Endothelial cell (in vitro differentiated cells): ENCODE data around the gene SAMD10. TPM values are rescaled to one million over a fixed set of nuclear protein-coding genes. Genes with fewer than 3 reads are reported as not detected.

Experiments
- DNase-seq: peaks from one replicate; pipeline ENCODE4 v3.0.0; 2021; ENCODE audit warnings: low spot score
- H3K27ac Mint-ChIP-seq: one replicate; pipeline ENCODE4 v1.8.0; 2021; ENCODE audit warnings: mixed read lengths, inconsistent platforms; ENCODE audit not compliant: unreplicated experiment
- H3K27me3 Mint-ChIP-seq: one replicate; pipeline ENCODE4 v1.8.0; 2021; ENCODE audit warnings: mild to moderate bottlenecking, moderate library complexity, mixed read lengths, inconsistent platforms; ENCODE audit not compliant: unreplicated experiment
- H3K36me3 Mint-ChIP-seq: one replicate; pipeline ENCODE4 v1.8.0; 2021; ENCODE audit warnings: mild to moderate bottlenecking, low read depth, mixed read lengths, inconsistent platforms; ENCODE audit not compliant: unreplicated experiment
- H3K4me1 Mint-ChIP-seq: one replicate; pipeline ENCODE4 v1.8.0; 2021; ENCODE audit warnings: mild to moderate bottlenecking, mixed read lengths, inconsistent platforms; ENCODE audit not compliant: unreplicated experiment
- H3K4me3 Mint-ChIP-seq: one replicate; pipeline ENCODE4 v1.8.0; 2021; ENCODE audit warnings: mild to moderate bottlenecking, mixed read lengths, inconsistent platforms; ENCODE audit not compliant: unreplicated experiment
- H3K9me3 Mint-ChIP-seq: one replicate; pipeline ENCODE4 v1.8.0; 2021; ENCODE audit warnings: mixed read lengths, inconsistent platforms; ENCODE audit not compliant: unreplicated experiment
- CTCF ChIP-seq: fragments of 200-600 bp; sonication (generic); IDR thresholded peaks from one replicate; pipeline ENCODE4 v1.5.0; 2021; ENCODE audit warnings: antibody characterized with exemption; ENCODE audit not compliant: unreplicated experiment
- total RNA-seq: library from RNA; stranded (reverse); fragmentation: NEBNext Ultra II Directional; extraction: Animal tissue kit (Norgen Biotek cat#: 25700); gene quantifications from one replicate; pipeline ENCODE4 v1.2.1, GENCODE V29; 2021; ENCODE audit not compliant: unreplicated experiment

The SAMD10 gene
- total RNA-seq, 1 donor from 2014 or later: 5.0 TPM

GRCh38 chr20:64000906-64001305 lies 21.5 kb upstream of the SAMD10 start:
- Mint-ChIP-seq H3K36me3 (peaks cover 29% of the 10 kb centered on the region), H3K27me3 (no peaks in the 10 kb centered on the region), H3K27ac (no peak overlapping the region), H3K4me1 (peaks cover 16% of the 10 kb centered on the region), H3K4me3 (no peak overlapping the region), H3K9me3 (no peaks in the 10 kb centered on the region)
- DNase-seq: no peak
- TF ChIP-seq CTCF: no peak

GRCh38 chr20:63982937-63983336 lies 3.5 kb upstream of the SAMD10 start:
- Mint-ChIP-seq H3K27me3 (peaks cover 10% of the 10 kb centered on the region), H3K4me1 (peaks cover 28% of the 10 kb centered on the region), H3K27ac (no peak overlapping the region), H3K4me3 (peak overlapping the region; percentile 16), H3K36me3 (peaks cover 27% of the 10 kb centered on the region), H3K9me3 (no peaks in the 10 kb centered on the region)
- DNase-seq: no peak
- TF ChIP-seq CTCF: no peak

- peaks cover 30% of the 10 kb centered on the region for H3K4me1 Mint-ChIP-seq
- H3K4me3 Mint-ChIP-seq: peak within 1 kb of the TSS; percentile 95
- H3K9me3 Mint-ChIP-seq: no peaks in the 10 kb centered on the region
- H3K36me3 Mint-ChIP-seq: peaks cover 23% of the 10 kb centered on the region
- peak; percentile 80 for TF ChIP-seq CTCF
- peak; percentile 95 for DNase-seq
- H3K27ac Mint-ChIP-seq: peak within 1 kb of the TSS; percentile 67
- peaks cover 12% of the 10 kb centered on the region for H3K27me3 Mint-ChIP-seq
Measured at GRCh38 chr20:63980806-63981728, 1.6 kb upstream of the SAMD10 start, which contains the start of gene PRPF6. TSS of gene PRPF6 (plus strand) at chr20:63981132. CDS start at chr20:63981246, 114 bp downstream.

GRCh38 chr20:63980317-63980805 lies 919 bp upstream of the SAMD10 start:
- Mint-ChIP-seq H3K27ac (peak overlapping the region; percentile 67), H3K4me3 (peak overlapping the region; percentile 95), H3K36me3 (peaks cover 18% of the 10 kb centered on the region), H3K27me3 (peaks cover 12% of the 10 kb centered on the region), H3K9me3 (no peaks in the 10 kb centered on the region), H3K4me1 (peaks cover 30% of the 10 kb centered on the region)
- DNase-seq: no peak
- no peak for TF ChIP-seq CTCF

GRCh38 chr20:63979229-63979556 lies 249 bp downstream of the SAMD10 start:
- Mint-ChIP-seq H3K36me3 (peaks cover 12% of the 10 kb centered on the region), H3K27ac (no peak overlapping the region), H3K4me1 (peaks cover 30% of the 10 kb centered on the region)

More at GRCh38 chr20:63979229-63979556, 249 bp downstream of the SAMD10 start:
- no peak for DNase-seq
- Mint-ChIP-seq H3K4me3 (peak overlapping the region; percentile 85), H3K9me3 (no peaks in the 10 kb centered on the region), H3K27me3 (peaks cover 12% of the 10 kb centered on the region)
- no peak for TF ChIP-seq CTCF
